NCI-H1092 (cell line): ENCODE results near the gene HEXD.
"Not testable (repeated sequence)": the region's sequence is repeated elsewhere in the genome, so short reads cannot be mapped to it uniquely, and the experiment has no call there.

Experiments used
- DNase-seq: peaks from one replicate; lab custom pipeline; 2025; lab: John Stamatoyannopoulos, UW

Gene HEXD

GRCh38 chr17:82396601-82397435 is 21.3 kb upstream of the HEXD start:
- no peak for DNase-seq

DNA sequence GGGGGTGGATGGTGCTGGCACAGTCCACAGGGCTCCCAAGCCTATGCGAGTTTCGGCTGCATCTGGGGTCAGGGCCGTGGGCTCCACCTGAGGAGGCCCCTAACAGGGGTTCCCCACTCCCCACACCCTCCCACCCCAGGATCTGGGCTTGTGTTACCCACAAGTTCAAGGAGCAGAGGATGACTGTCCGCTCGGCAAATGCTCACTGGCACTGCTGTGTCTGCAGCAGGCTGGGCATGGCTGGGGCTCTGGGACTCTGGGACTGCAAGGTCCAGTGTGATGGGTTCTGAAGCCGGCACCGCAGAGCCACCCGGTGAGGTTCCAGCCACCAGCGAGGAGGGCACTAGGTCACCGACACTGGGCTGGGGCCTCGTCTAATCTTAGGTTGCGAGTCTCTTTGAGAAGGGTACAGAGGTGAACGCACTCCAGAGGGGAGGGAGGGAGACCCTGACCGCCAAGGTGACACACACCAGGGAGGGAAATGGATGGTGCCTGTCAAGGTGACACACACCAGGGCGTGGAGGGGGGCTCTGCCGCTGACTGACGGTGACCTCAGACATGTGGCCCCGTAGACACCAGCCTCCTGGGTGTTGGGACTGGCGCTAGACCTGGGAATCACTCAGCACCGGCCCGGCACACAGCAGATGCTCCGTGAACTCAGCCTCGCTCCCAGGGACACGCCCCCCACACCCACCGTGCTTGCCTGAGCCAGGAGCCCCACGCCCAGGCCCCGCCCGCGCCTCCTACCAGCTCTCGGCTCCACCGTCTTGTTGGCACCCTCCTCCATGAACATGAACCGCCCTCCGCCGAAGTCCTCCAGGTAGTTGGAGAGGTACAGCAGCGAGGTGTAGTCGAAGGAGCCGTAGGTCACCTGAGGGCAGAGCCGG is 20.5 kb upstream of the HEXD start:
- no peak for DNase-seq

- peak; percentile 19 for DNase-seq
Observed at GRCh38 chr17:82399041-82399441, 19.1 kb upstream of the HEXD start.

- DNase-seq: peak; percentile 34
Observed at GRCh38 chr17:82399601-82400101, 18.5 kb upstream of the HEXD start.

- DNase-seq: no peak
Observed at GRCh38 chr17:82400206-82400605, 17.9 kb upstream of the HEXD start.

DNA sequence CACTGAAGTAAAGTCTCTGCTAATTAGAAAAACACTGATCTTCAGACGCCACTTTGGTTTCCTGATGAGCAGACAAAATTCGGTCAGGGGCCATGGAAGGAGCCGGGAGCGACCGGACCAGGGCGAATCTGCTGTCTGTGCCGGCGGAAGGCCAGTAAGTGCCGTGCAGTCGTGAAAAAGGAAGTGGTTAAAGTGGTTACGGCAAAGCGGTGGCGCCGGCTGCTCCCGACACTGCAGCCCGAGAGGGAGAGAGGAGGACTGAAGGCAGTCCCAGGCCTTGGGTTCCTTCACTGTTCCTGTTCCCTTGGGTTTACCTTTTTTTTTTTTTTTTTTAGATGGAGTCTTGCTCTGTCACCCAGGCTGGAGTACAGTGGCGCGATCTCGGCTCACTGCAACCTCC is 17.3 kb upstream of the HEXD start:
- no peak for DNase-seq

- DNase-seq: no peak
Observed at GRCh38 chr17:82402865-82403264, 15.3 kb upstream of the HEXD start.

DNA sequence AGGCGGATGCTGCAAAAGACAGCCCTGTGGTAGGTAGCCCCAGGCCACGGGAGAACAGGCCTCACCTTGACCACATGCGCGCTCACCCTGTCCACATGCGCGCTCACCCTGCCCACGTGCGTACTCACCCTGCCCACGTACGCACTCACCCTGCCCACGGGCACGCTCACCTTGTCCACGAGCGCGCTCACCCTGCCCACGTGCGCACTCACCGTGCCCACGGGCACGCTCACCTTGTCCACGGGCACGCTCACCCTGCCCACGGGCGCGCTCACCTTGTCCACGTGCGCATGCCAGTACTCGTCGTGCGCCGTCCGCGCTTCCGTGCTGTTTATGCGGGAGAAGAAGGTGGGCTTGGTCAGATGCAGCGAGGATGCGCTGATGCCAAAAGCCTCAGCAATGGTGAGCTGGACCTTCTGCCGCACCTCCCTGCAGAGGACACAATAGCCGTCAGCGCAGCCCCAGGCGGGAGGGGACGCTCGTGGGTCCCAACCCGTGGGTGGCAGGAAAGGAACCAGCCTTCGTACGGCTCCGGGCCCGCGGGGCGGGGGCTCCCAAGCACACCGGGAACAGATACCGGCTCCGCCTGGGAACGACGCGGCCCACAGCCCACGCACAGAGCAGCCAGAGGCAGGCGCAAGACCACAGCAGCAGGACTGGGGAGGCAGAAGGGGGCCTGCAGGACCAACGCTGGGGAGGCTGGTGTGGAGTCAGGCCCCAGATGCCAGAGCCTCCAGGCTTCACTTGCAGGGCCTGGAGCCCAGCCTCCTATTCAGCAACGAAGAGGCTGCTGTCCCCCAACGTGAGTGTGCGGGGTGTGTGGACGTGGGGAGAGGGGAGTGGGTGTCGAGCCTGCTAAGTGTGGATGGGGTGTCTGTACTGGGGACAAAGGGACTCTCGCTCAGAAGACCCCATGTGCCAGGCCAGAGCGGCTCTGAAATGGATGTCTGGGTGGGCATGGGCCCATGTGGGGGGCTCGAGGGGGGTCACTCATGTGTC is 14.2 kb upstream of the HEXD start:
- no peak for DNase-seq

DNA sequence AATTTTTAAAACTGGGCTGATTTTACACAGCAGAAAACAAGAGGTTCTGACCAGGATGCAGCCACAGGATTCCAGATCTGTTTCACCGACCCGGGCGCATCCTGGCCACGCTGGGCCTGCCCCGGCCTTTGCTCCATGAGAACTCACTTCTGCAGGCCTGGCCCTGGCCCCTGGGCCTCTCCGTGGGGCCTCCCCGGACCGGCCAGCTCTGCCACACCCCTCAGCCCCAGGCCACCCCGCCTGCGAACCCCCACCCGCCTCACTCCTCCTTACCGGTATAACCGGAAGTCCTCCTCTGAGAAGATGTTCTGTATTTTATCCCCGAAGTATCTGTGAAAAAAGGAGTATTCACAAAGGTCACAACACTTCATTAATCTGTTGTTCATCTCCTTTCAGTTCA is 13.1 kb upstream of the HEXD start:
- no peak for DNase-seq

- DNase-seq: no peak
Observed at GRCh38 chr17:82406131-82406671, 11.9 kb upstream of the HEXD start.

- DNase-seq: no peak
Observed at GRCh38 chr17:82407255-82407654, 10.9 kb upstream of the HEXD start.

DNA sequence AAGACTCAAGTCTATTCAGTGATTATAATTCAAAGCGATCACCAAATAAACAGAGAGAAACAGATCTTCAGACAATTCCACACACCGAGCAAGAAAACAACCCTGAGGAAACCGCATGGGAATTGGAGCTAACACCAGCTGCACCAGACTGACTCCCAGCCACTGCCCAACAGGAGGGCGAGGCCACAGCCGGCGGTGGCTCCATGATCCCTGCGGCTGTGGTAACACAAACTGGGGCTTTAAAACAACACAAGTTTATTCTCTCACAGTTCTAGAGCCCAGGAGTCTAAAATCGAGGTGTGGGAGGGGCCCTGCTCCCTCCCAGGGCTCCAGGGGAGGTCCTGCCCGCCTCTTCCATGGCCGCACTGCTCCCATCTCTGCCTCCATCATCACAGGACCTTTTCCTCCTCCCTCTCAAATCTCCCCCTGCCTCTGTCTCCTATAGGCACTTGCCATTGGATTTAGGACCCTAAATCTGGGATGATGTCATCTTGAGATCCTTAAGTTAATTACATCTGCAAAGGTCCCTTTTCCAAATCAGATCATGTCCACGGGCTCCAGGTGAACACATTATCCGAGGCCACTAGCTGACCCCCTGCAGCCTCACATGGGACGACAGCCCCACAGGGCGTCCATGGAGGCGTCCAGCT is 9.7 kb upstream of the HEXD start:
- DNase-seq: no peak

- DNase-seq: no peak
Observed at GRCh38 chr17:82408938-82409318, 9.2 kb upstream of the HEXD start.

- DNase-seq: no peak
Observed at GRCh38 chr17:82410014-82410716, 8.0 kb upstream of the HEXD start.

DNA sequence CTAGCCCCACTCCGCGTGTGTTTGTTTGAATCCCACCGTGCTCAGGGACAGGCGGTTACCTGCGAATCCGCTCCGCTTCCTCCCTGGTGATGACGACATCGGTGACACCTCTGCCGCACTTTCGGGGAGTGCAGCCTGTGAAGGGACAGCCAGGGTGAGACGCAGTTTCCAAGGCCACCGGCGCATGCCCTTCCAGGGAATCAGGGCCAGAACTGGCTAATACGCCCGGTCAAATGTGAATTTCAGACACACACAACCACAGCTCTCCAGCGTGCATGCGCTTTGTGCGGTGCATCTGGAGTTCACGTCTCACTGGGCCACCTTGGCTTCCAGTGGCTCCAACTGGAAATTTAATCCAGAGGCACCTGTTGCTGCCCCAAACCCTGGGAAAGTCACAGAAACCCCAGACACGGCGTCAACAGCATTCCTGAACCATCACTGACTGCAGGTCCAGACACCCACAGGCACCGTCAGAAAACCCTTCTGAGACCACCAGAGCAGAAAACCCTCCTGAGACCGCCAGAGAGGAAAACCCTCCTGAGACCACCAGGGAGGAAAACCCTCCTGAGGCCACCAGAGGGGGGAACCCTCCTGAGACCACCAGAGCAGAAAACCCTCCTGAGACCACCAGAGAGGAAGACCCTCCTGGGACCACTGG is 6.6 kb upstream of the HEXD start:
- no peak for DNase-seq

DNA sequence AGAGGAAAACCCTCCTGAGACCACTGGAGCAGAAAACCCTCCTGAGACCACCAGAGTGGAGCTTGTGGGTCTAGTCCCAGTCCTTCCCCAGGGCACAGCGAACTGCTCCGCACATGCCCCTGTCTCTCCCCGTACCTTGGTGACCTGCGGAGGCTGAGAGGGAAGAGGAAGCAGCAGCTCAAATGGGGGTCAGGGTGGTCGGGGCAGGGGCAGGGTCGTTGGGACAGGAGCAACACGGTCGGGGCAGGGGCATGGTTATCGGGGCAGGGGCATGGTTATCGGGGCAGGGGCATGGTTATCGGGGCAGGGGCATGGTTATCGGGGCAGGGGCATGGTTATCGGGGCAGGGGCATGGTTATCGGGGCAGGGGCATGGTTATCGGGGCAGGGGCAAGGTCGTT is 6.1 kb upstream of the HEXD start:
- not testable (repeated sequence) for DNase-seq

GRCh38 chr17:82412535-82413520 is 5.3 kb upstream of the HEXD start:
- peak; percentile 86 for DNase-seq

- DNase-seq: peak; percentile 27
Observed at GRCh38 chr17:82414548-82415281, 3.4 kb upstream of the HEXD start.
